IMR-90 (cell line): Measurements from ENCODE around the gene COMP. TPM values are rescaled to one million over a fixed set of nuclear protein-coding genes. Genes with fewer than 3 reads are reported as not detected.

Source experiments
- ATAC-seq: fragments of 200-7000 bp; cut with Tn5 transposase; 2 replicates; pipeline ENCODE4 v1.9.1; 2020; ENCODE audit warnings: low read depth, mild to moderate bottlenecking, moderate library complexity
- BruUV-seq: library from RNA; stranded (reverse); fragments of 400-500 nt; replicated peaks from 2 replicates; lab custom pipeline; 2021; lab: Mats Ljungman, UMichigan
- CTCF ChIA-PET: fragments of 300-600 bp; formaldehyde crosslinking; extraction: SDS; loops from one replicate; lab custom pipeline; 2021; ENCODE audit warnings: antibody characterized with exemption; lab: Yijun Ruan, JAX
- POLR2A ChIA-PET: fragments of 300-600 bp; sonication (Branson Sonifier 250); formaldehyde crosslinking; loops from one replicate; lab custom pipeline; 2022; ENCODE audit warnings: antibody characterized with exemption; ENCODE audit not compliant: unreplicated experiment; lab: Charles Lee
- DNase-seq: peaks from one replicate; pipeline ENCODE4 v3.0.0; 2013
- H2AFZ ChIP-seq: replicated peaks from 2 replicates; pipeline ENCODE3; 2013; ENCODE audit warnings: low read length, mild to moderate bottlenecking; ENCODE audit not compliant: poor library complexity
- H2AK5ac ChIP-seq: 2 replicates; pipeline ENCODE4 v1.6.1; 2013; ENCODE audit warnings: low read depth, low read length, inconsistent platforms
- H2AK9ac ChIP-seq: replicated peaks from 2 replicates; pipeline ENCODE3; 2013; ENCODE audit warnings: mild to moderate bottlenecking, low read depth, low read length, moderate library complexity; ENCODE audit not compliant: poor library complexity
- H2BK120ac ChIP-seq: 2 replicates; pipeline ENCODE4 v1.6.1; 2013; ENCODE audit warnings: low read depth, low read length, inconsistent platforms
- H2BK15ac ChIP-seq: 3 replicates; pipeline ENCODE4 v1.6.1; 2013; ENCODE audit warnings: low read depth, low read length, inconsistent platforms
- H2BK20ac ChIP-seq: 2 replicates; pipeline ENCODE4 v1.6.1; 2013; ENCODE audit warnings: low read depth, mild to moderate bottlenecking, inconsistent platforms, low read length, moderate library complexity
- H2BK5ac ChIP-seq: 2 replicates; pipeline ENCODE4 v1.6.1; 2013; ENCODE audit warnings: mild to moderate bottlenecking, low read depth, low read length, inconsistent platforms; ENCODE audit not compliant: poor library complexity, severe bottlenecking
- H3K14ac ChIP-seq: replicated peaks from 2 replicates; pipeline ENCODE4 v1.6.1; 2013; ENCODE audit warnings: low read depth, low read length, inconsistent platforms
- H3K18ac ChIP-seq: 2 replicates; pipeline ENCODE4 v1.6.1; 2013; ENCODE audit warnings: low read depth, low read length, control low read depth
- H3K23ac ChIP-seq: 2 replicates; pipeline ENCODE4 v1.6.1; 2013; ENCODE audit warnings: low read depth, low read length, inconsistent platforms
- H3K27ac ChIP-seq: 2 replicates; pipeline ENCODE4 v1.5.1; 2013; ENCODE audit warnings: mild to moderate bottlenecking, control low read depth, low read length; ENCODE audit not compliant: insufficient read depth
- H3K27me3 ChIP-seq: 2 replicates; pipeline ENCODE4 v1.6.1; 2013; ENCODE audit warnings: low read length; ENCODE audit not compliant: control insufficient read depth, insufficient read depth
- H3K36me3 ChIP-seq: 2 replicates; pipeline ENCODE4 v1.6.1; 2013; ENCODE audit warnings: low read length, mixed read lengths; ENCODE audit not compliant: control insufficient read depth, insufficient read depth
- H3K4ac ChIP-seq: 2 replicates; pipeline ENCODE4 v1.6.1; 2013; ENCODE audit warnings: low read depth, low read length, inconsistent platforms
- H3K4me1 ChIP-seq: 2 replicates; pipeline ENCODE4 v1.6.1; 2013; ENCODE audit warnings: low read length, mixed read lengths; ENCODE audit not compliant: control insufficient read depth, insufficient read depth
- H3K4me2 ChIP-seq: 2 replicates; pipeline ENCODE4 v1.6.1; 2013; ENCODE audit warnings: low read depth, mild to moderate bottlenecking, control low read depth, low read length, moderate library complexity
- H3K4me3 ChIP-seq: 2 replicates; pipeline ENCODE4 v1.5.1; 2013; ENCODE audit warnings: low read depth, mild to moderate bottlenecking, control low read depth, low read length, moderate library complexity; ENCODE audit not compliant: insufficient read depth
- H3K56ac ChIP-seq: 2 replicates; pipeline ENCODE4 v1.6.1; 2013; ENCODE audit warnings: low read length, inconsistent platforms; ENCODE audit not compliant: insufficient read depth; ENCODE audit errors: extremely low read depth
- H3K79me1 ChIP-seq, 2 experiments: 2 replicates each; pipeline ENCODE4 v1.6.1; 2013; ENCODE audit warnings: low read length in 2 of 2, inconsistent platforms in 1 of 2, low read depth in 1 of 2
- H3K9ac ChIP-seq: 2 replicates; pipeline ENCODE4 v1.6.1; 2013; ENCODE audit warnings: low read depth, low read length, control low read depth
- H3K9me1 ChIP-seq: 2 replicates; pipeline ENCODE4 v1.6.1; 2013; ENCODE audit warnings: low read length, inconsistent platforms; ENCODE audit not compliant: insufficient read depth
- H3K9me3 ChIP-seq: 2 replicates; pipeline ENCODE4 v1.6.1; 2013; ENCODE audit warnings: low read length; ENCODE audit not compliant: control insufficient read depth, insufficient read depth
- H4K20me1 ChIP-seq: 2 replicates; pipeline ENCODE4 v1.6.1; 2013; ENCODE audit warnings: low read length, inconsistent platforms; ENCODE audit not compliant: insufficient read depth
- H4K5ac ChIP-seq: 2 replicates; pipeline ENCODE4 v1.6.1; 2013; ENCODE audit warnings: mild to moderate bottlenecking, low read depth, low read length, control low read depth
- H4K8ac ChIP-seq, 2 experiments: 2 replicates each; pipeline ENCODE4 v1.6.1; 2013; ENCODE audit warnings: low read depth in 2 of 2, low read length in 2 of 2, control low read depth in 1 of 2, inconsistent platforms in 1 of 2
- H4K91ac ChIP-seq: 2 replicates; pipeline ENCODE4 v1.6.1; 2013; ENCODE audit warnings: low read depth, low read length, inconsistent platforms; ENCODE audit not compliant: insufficient read depth
- BHLHE40 ChIP-seq: fragments of 150-350 bp; IDR thresholded peaks from 2 replicates; pipeline ENCODE4 v1.6.1; 2016; ENCODE audit warnings: mild to moderate bottlenecking, low read depth, low read length
- CEBPB ChIP-seq: IDR thresholded peaks from 2 replicates; pipeline ENCODE4 v1.6.1; 2012; ENCODE audit warnings: low read depth, low read length, improper control_type of control experiment
- MAZ ChIP-seq: IDR thresholded peaks from 2 replicates; pipeline ENCODE4 v1.6.1; 2012; ENCODE audit warnings: low read depth, mild to moderate bottlenecking, low read length, improper control_type of control experiment, moderate library complexity, borderline replicate concordance
- MXI1 ChIP-seq: IDR thresholded peaks from 2 replicates; pipeline ENCODE4 v1.6.1; 2012; ENCODE audit warnings: low read depth, mild to moderate bottlenecking, low read length, moderate library complexity, borderline replicate concordance
- NFE2L2 ChIP-seq: fragments of 150-350 bp; IDR thresholded peaks from 2 replicates; pipeline ENCODE4 v1.6.1; 2016; ENCODE audit warnings: low read depth, mild to moderate bottlenecking, low read length
- RFX5 ChIP-seq: IDR thresholded peaks from 2 replicates; pipeline ENCODE4 v1.8.0; 2012; ENCODE audit warnings: low read depth, mild to moderate bottlenecking, low read length, moderate library complexity
- WGBS, 2 experiments: methylation state at CpG; one replicate each; pipeline versions ENCODE4 v1.1.5 to v1.1.7; 2013; ENCODE audit warnings: missing lambda C conversion rate in 2 of 2; ENCODE audit not compliant: insufficient read length in 1 of 2; ENCODE audit errors: extremely low coverage in 2 of 2; 5-methylcytosine and 5-hydroxymethylcytosine counted together
- dilution Hi-C: fragments of 300-500 bp; cut with HindIII; formaldehyde crosslinking; loops from one replicate; pipeline ENCODE4 v1.14.3; 2018; ENCODE audit warnings: low sequenced_read_pairs; ENCODE audit not compliant: unreplicated experiment
- in situ Hi-C: fragments of 300-500 bp; cut with MboI; formaldehyde crosslinking; loops from 3 replicates; pipeline ENCODE4 v1.14.3; 2019; ENCODE audit warnings: low sequenced_read_pairs, inconsistent platforms, mixed read lengths
- intact Hi-C: fragments of 100-400 bp; cut with micrococcal nuclease; formaldehyde crosslinking; loops from 2 replicates; pipeline ENCODE4 v1.10.0; 2022
- polyA plus RNA-seq, 3 experiments: library from polyadenylated mRNA; depleted of rRNA; stranded (reverse); fragments of >200 nt; gene quantifications; 2 replicates each; pipeline ENCODE4 v1.2.3, GENCODE V29; 2012; ENCODE audit warnings: low replicate concordance in 1 of 3
- total RNA-seq: library from RNA; depleted of rRNA; stranded (reverse); fragments of >200 nt; gene quantifications from 2 replicates; pipeline ENCODE4 v1.2.3, GENCODE V29; 2012

Gene COMP
- total and polyA plus RNA-seq, 2 of the 4 experiments (the other 2 are of a cell fraction) = under 0.01 to 0.43 TPM

- Histone ChIP-seq H2AK5ac (no peak overlapping the region), H3K4me3 (no peak overlapping the region), H3K18ac (no peak overlapping the region), H4K20me1 (no peaks in the 10 kb centered on the region; the same call in 1 of the 2 replicates), H2BK120ac (no peak overlapping the region), H3K23ac (no peak overlapping the region), H3K56ac (no peak overlapping the region), H3K9me1 (no peaks in the 10 kb centered on the region), H3K27me3 (peaks cover 61% of the 10 kb centered on the region), H2BK5ac (no peak overlapping the region), H3K36me3 (no peaks in the 10 kb centered on the region), H4K91ac (no peak overlapping the region), H3K14ac (no peak overlapping the region), H3K27ac (no peak overlapping the region), H3K4me1 (no peaks in the 10 kb centered on the region), H3K9ac (no peak overlapping the region), H2BK15ac (no peak overlapping the region), H2AFZ (peak overlapping the region; percentile 63), H4K8ac (no peak overlapping the region), H3K9me3 (peaks cover 4% of the 10 kb centered on the region; the same call in 1 of the 2 replicates), H2BK20ac (no peak overlapping the region), H3K4ac (no peak overlapping the region), H3K4me2 (no peak overlapping the region), H3K79me1 (no peaks in the 10 kb centered on the region), H2AK9ac (peak overlapping the region; percentile 72), H4K5ac (no peak overlapping the region)
- ChIA-PET POLR2A (no interaction called here), CTCF (no interaction called here)
- peak; percentile 55 for ATAC-seq
- TF ChIP-seq RFX5 (no peak), NFE2L2 (no peak), MXI1 (no peak), BHLHE40 (no peak), MAZ (no peak; the same call in 1 of the 2 replicates), CEBPB (no peak)
- DNase-seq = no peak
- in situ Hi-C loops (no loop called here), intact Hi-C loops (no loop called here), dilution Hi-C loops (no loop called here)
- BruUV-seq = no TSS peak
- 27% methylated on average over 6 of the region's 21 CpGs; no CpG with 5 or more reads in 1 of the 2 experiments for WGBS, 2 experiments
Measured at GRCh38 chr19:18795540-18795939, 4.4 kb upstream of the COMP start.
